Fibroblast of mammary gland (primary cell): ENCODE results near the gene MTCL1.

Experiments used
- DNase-seq: peaks from one replicate; pipeline ENCODE4 v3.0.0-alpha.2; 2010; ENCODE audit warnings: low read depth
- H3K4me3 ChIP-seq: 2 replicates; pipeline ENCODE4 v1.5.1; 2011; ENCODE audit warnings: low read depth, mild to moderate bottlenecking, low read length, moderate library complexity; ENCODE audit not compliant: control insufficient read depth
- TF ChIP-seq, protein P1 (sequence below): conservative IDR thresholded peaks from 2 replicates; pipeline ENCODE4 v1.5.1; 2011; ENCODE audit warnings: low read depth, low read length, inconsistent platforms; ENCODE audit not compliant: control insufficient read depth, insufficient read depth

MTCL1 gene

DNA sequence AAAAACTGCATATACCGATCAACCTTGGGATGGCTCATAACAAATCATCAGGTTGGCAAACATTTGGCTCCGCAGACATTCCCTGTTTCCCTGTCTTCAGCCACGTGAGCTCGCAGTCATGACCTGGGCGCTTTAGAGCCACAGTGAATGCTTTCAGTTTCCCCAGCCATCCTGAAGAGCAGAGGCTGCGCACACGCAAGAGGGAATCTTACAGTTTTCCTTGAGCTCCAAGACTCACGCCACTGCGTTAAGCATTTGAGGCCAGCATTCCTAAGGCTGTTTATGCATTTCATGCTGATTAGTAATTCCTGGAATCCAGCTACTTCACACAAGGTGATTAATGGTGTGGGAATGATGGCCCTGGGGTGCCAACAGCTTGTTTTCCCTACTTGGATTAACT, 95.1 kb downstream of the MTCL1 start:
- H3K4me3 ChIP-seq: no peak overlapping the region
- peak; percentile 96 for DNase-seq

GRCh38 chr18:8800876-8801262, 95.5 kb downstream of the MTCL1 start:
- no peak for DNase-seq
- TF ChIP-seq, protein P1, sequence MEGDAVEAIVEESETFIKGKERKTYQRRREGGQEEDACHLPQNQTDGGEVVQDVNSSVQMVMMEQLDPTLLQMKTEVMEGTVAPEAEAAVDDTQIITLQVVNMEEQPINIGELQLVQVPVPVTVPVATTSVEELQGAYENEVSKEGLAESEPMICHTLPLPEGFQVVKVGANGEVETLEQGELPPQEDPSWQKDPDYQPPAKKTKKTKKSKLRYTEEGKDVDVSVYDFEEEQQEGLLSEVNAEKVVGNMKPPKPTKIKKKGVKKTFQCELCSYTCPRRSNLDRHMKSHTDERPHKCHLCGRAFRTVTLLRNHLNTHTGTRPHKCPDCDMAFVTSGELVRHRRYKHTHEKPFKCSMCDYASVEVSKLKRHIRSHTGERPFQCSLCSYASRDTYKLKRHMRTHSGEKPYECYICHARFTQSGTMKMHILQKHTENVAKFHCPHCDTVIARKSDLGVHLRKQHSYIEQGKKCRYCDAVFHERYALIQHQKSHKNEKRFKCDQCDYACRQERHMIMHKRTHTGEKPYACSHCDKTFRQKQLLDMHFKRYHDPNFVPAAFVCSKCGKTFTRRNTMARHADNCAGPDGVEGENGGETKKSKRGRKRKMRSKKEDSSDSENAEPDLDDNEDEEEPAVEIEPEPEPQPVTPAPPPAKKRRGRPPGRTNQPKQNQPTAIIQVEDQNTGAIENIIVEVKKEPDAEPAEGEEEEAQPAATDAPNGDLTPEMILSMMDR: no peak
- H3K4me3 ChIP-seq: no peak overlapping the region

More for the DNA sequence above, 95.1 kb downstream of the MTCL1 start:
- TF ChIP-seq, protein P1: no peak

GRCh38 chr18:8801263-8801901, 96.0 kb downstream of the MTCL1 start:
- DNase-seq: peak; percentile 78

GRCh38 chr18:8802017-8802672, 96.8 kb downstream of the MTCL1 start:
- TF ChIP-seq, protein P1: no peak
- DNase-seq: no peak
- H3K4me3 ChIP-seq: no peak overlapping the region

More at GRCh38 chr18:8801263-8801901, 96.0 kb downstream of the MTCL1 start:
- no peak overlapping the region for H3K4me3 ChIP-seq
- TF ChIP-seq, protein P1: no peak

DNA sequence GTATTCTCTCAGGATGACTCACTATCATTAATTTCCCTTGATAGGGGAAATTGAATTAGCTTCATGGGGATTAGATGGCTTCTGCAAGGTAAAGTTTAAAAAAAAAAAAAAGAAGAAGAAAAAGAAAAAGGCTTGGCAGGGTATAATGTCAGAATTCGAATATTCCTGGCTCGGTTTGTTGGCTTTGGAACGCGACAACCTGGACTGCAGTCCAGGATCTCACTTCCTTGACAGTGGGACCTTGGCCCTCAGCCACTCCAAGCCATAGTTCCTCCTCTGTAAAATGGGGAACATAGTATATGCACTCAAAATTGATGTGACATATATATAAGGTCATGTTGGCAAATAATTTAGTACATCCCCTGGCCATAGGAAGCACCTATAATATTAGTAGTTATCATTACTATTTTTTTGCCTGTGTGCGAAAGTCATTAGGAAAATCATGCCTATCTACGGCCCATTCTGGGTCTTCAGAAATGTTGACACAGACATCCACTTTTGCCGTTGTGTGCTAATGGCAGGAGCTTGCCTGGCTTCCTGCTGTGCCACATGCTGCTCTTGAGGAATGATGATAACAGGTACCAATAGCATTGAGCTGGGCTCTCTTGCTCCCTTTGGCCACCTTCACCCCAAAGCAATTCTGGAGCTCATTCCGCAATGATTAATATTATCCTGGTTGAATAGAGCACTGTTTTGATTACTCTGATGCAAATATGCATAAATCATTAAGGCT, 97.9 kb downstream of the MTCL1 start:
- no peak overlapping the region for H3K4me3 ChIP-seq
- TF ChIP-seq, protein P1: no peak
- no peak for DNase-seq

GRCh38 chr18:8803957-8804356, 98.6 kb downstream of the MTCL1 start:
- no peak overlapping the region for H3K4me3 ChIP-seq
- TF ChIP-seq, protein P1: no peak
- DNase-seq: no peak
